WTC11 (cell line): ENCODE data around the gene PDHB.

ENCODE experiments used
- CTCF ChIP-seq: fragments of 200-600 bp; IDR thresholded peaks from 2 replicates; pipeline ENCODE4 v1.8.0; 2022; ENCODE audit warnings: antibody characterized with exemption
- KAT7 ChIP-seq: sonication (generic); formaldehyde crosslinking; IDR thresholded peaks from 2 replicates; pipeline ENCODE4 v1.8.1; 2023; ENCODE audit warnings: missing genetic modification reagents, mild to moderate bottlenecking, borderline replicate concordance
- MLX ChIP-seq: sonication (generic); formaldehyde crosslinking; IDR thresholded peaks from 2 replicates; pipeline ENCODE4 v1.8.1; 2023; ENCODE audit warnings: mild to moderate bottlenecking, missing genetic modification reagents, moderate library complexity
- RORB ChIP-seq: fragments of 250-450 bp; sonication (Bioruptor Pico); IDR thresholded peaks from 2 replicates; pipeline ENCODE4 v1.9.0; 2021; ENCODE audit warnings: mild to moderate bottlenecking
- STAT6 ChIP-seq: sonication (generic); formaldehyde crosslinking; conservative IDR thresholded peaks from 2 replicates; pipeline ENCODE4 v1.8.1; 2023; ENCODE audit warnings: mild to moderate bottlenecking, low read depth, missing genetic modification reagents, moderate library complexity
- ZNF232 ChIP-seq: sonication (generic); formaldehyde crosslinking; IDR thresholded peaks from 2 replicates; pipeline ENCODE4 v1.8.0; 2022; ENCODE audit warnings: mild to moderate bottlenecking, missing genetic modification reagents

GRCh38 chr3:58384381-58385090 lies 49.1 kb downstream of the PDHB start:
- TF ChIP-seq STAT6 (CRISPR knock-in tag) (no peak), KAT7 (CRISPR knock-in tag) (no peak), CTCF (no peak), ZNF232 (no peak), MLX (no peak), RORB (CRISPR knock-in tag) (no peak)
